B cell (primary cell): Measurements from ENCODE around the gene EAPP. TPM values are rescaled to one million over a fixed set of nuclear protein-coding genes. Genes with fewer than 3 reads are reported as not detected.

ENCODE experiments used
- ATAC-seq: fragments of 200-7000 bp; cut with Tn5 transposase; one replicate; pipeline ENCODE4 v1.10.0; 2021; ENCODE audit warnings: low read depth, mild to moderate bottlenecking, moderate number of reproducible peaks, moderate library complexity
- CTCF ChIA-PET: fragments of 350-600 bp; sonication (Branson Sonifier 250); formaldehyde crosslinking; loops from one replicate; lab custom pipeline; 2021; ENCODE audit warnings: antibody characterized with exemption, inconsistent platforms; lab: Charles Lee
- POLR2A ChIA-PET: fragments of 350-600 bp; sonication (Branson Sonifier 250); formaldehyde crosslinking; loops from one replicate; lab custom pipeline; 2021; ENCODE audit warnings: antibody characterized with exemption; lab: Charles Lee
- DNase-seq: peaks from one replicate; pipeline ENCODE4 v3.0.0; 2013
- H2AFZ ChIP-seq: 2 replicates; pipeline ENCODE4 v1.6.1; 2012; ENCODE audit warnings: mild to moderate bottlenecking, low read depth, low read length; ENCODE audit not compliant: insufficient read depth, poor library complexity, severe bottlenecking
- H3K27ac ChIP-seq, 2 donors: 1 replicate in 1 of 2; 2 replicates in 1 of 2; pipeline ENCODE4 v1.5.1; 2012 to 2013; ENCODE audit warnings: low read length in 2 of 2, mild to moderate bottlenecking in 2 of 2, moderate library complexity in 1 of 2
- H3K27me3 ChIP-seq, 4 experiments: fragments of 200-600 bp in 1 of 4; sonication (generic) in 1 of 4; replicated peaks in 1 of 4; 1 replicate in 2 of 4; 2 replicates in 2 of 4; pipeline versions ENCODE4 v1.6.1 to v1.7.0; 2013 to 2016; ENCODE audit warnings: low read length in 3 of 4, mild to moderate bottlenecking in 2 of 4, mixed read lengths in 1 of 4, moderate library complexity in 1 of 4; ENCODE audit not compliant: insufficient read depth in 4 of 4, control insufficient read depth in 3 of 4; ENCODE audit errors: control extremely low read depth in 1 of 4
- H3K36me3 ChIP-seq, 2 experiments: replicated peaks in 1 of 2; 1 replicate in 1 of 2; 2 replicates in 1 of 2; pipeline versions ENCODE4 v1.6.1 to v1.7.1; 2013; ENCODE audit warnings: low read length in 1 of 2; ENCODE audit not compliant: insufficient read depth in 2 of 2, control insufficient read depth in 1 of 2; ENCODE audit errors: control extremely low read depth in 1 of 2, extremely low read depth in 1 of 2
- H3K4me1 ChIP-seq, 2 donors: fragments of 200-600 bp in 1 of 2; sonication (generic) in 1 of 2; 1 replicate in 1 of 2; 2 replicates in 1 of 2; pipeline versions ENCODE4 v1.5.1 to v1.6.1; 2013 to 2017; ENCODE audit warnings: low read length in 2 of 2; ENCODE audit not compliant: control insufficient read depth in 2 of 2, insufficient read depth in 2 of 2
- H3K4me2 ChIP-seq: replicated peaks from 2 replicates; pipeline ENCODE3; 2012; ENCODE audit warnings: mild to moderate bottlenecking, low read depth, low read length; ENCODE audit not compliant: poor library complexity, severe bottlenecking
- H3K4me3 ChIP-seq, 5 experiments: fragments of 200-600 bp in 1 of 5; sonication (generic) in 1 of 5; 1 replicate in 3 of 5; 2 replicates in 2 of 5; pipeline versions ENCODE4 v1.5.1 to v1.7.0; 2011 to 2016; ENCODE audit warnings: low read length in 4 of 5, mild to moderate bottlenecking in 4 of 5, low read depth in 2 of 5, control low read depth in 1 of 5, moderate library complexity in 1 of 5; ENCODE audit not compliant: insufficient read depth in 1 of 5; ENCODE audit errors: control extremely low read depth in 1 of 5, extremely low read depth in 1 of 5
- H3K79me2 ChIP-seq: fragments of 200-600 bp; sonication (generic); one replicate; pipeline ENCODE4 v1.6.0; 2016; ENCODE audit warnings: low read length; ENCODE audit not compliant: control insufficient read depth, insufficient read depth
- H3K9ac ChIP-seq: fragments of 200-600 bp; sonication (generic); 2 replicates; pipeline ENCODE4 v1.6.1; 2017; ENCODE audit warnings: mild to moderate bottlenecking, low read length, moderate library complexity
- H3K9me3 ChIP-seq, 3 donors: one replicate each; pipeline versions ENCODE4 v1.6.1 to v1.7.1; 2013; ENCODE audit warnings: low read length in 2 of 3; ENCODE audit not compliant: control insufficient read depth in 2 of 3, insufficient read depth in 1 of 3; ENCODE audit errors: control extremely low read depth in 1 of 3
- H4K20me1 ChIP-seq: 2 replicates; pipeline ENCODE4 v1.6.0; 2012; ENCODE audit warnings: mild to moderate bottlenecking, low read length; ENCODE audit not compliant: insufficient read depth, control insufficient read depth, poor library complexity, severe bottlenecking
- H3K27ac Mint-ChIP-seq: one replicate; pipeline ENCODE4 v1.8.0; 2021; ENCODE audit warnings: mixed read lengths
- H3K27me3 Mint-ChIP-seq: one replicate; pipeline ENCODE4 v1.8.0; 2021; ENCODE audit warnings: mixed read lengths
- H3K4me1 Mint-ChIP-seq: one replicate; pipeline ENCODE4 v1.8.0; 2021; ENCODE audit warnings: mixed read lengths
- H3K4me3 Mint-ChIP-seq: one replicate; pipeline ENCODE4 v1.8.0; 2021; ENCODE audit warnings: mixed read lengths
- H3K9me3 Mint-ChIP-seq: one replicate; pipeline ENCODE4 v1.8.0; 2022; ENCODE audit warnings: mixed read lengths; ENCODE audit not compliant: insufficient read depth
- CTCF ChIP-seq: fragments of 200-600 bp; IDR thresholded peaks from one replicate; pipeline ENCODE4 v1.8.0; 2022; ENCODE audit warnings: antibody characterized with exemption, mild to moderate bottlenecking
- EZH2 ChIP-seq: IDR thresholded peaks from 2 replicates; pipeline ENCODE4 v1.6.1; 2012; ENCODE audit warnings: borderline replicate concordance, low read depth, mild to moderate bottlenecking, moderate library complexity, low read length; ENCODE audit not compliant: insufficient read depth, poor library complexity, severe bottlenecking
- WGBS: methylation state at CpG from one replicate; pipeline ENCODE4 v1.1.5; 2013; ENCODE audit warnings: missing lambda C conversion rate; ENCODE audit not compliant: insufficient coverage; 5-methylcytosine and 5-hydroxymethylcytosine counted together
- intact Hi-C: fragments of 100-400 bp; cut with micrococcal nuclease; formaldehyde crosslinking; loops from one replicate; pipeline ENCODE4 v1.10.0; 2022
- polyA plus RNA-seq: library from polyadenylated mRNA; depleted of rRNA; stranded (reverse); fragments of >200 nt; gene quantifications from 2 replicates; pipeline ENCODE4 v1.2.3, GENCODE V29; 2012
- total RNA-seq, 2 donors: library from RNA; stranded (reverse); fragments of 120-200 nt in 1 of 2; gene quantifications; 1 replicate in 1 of 2; 2 replicates in 1 of 2; pipeline versions ENCODE4 v1.2.3 to v1.2.4, GENCODE V29; 2013 to 2022

Gene EAPP
- total and polyA plus RNA-seq, 2 donors (not counting 1 experiment from before 2014, with no cell fraction given), result 36.2 to 58.0 TPM

DNA sequence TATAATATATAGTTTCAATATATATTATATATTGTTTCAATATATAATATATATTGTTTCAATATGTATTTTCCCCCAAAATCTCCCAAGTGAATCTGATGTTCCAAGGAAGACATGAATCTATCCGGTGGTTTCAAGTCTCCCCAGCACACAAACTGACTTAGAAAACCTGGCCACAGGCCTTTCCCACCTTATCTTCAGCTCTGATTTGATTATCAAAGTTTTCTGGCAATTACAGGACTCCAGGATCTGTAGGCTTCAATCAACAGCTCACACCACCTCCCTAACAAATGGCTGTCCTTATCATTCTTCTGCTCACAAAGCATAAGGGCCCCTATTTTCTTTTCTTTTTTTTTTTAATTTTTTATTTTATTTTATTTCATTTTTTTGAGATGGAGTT, 54.8 kb downstream of the EAPP start:
- H3K4me3 Mint-ChIP-seq, result no peak overlapping the region
- 100% methylated on average over 1 of the region's 1 CpG for WGBS
- intact Hi-C loops, result no loop called here
- H3K4me1 Mint-ChIP-seq, result no peaks in the 10 kb centered on the region
- DNase-seq (no peak), ATAC-seq (no peak)
- no peak for TF ChIP-seq CTCF
- TF ChIP-seq EZH2, result no peak
- no peaks in the 10 kb centered on the region for H3K4me1 ChIP-seq
- H3K9ac ChIP-seq, result no peak overlapping the region
- no peaks in the 10 kb centered on the region for H3K79me2 ChIP-seq
- ChIA-PET CTCF (no interaction called here), POLR2A (no interaction called here)
- H3K9me3 ChIP-seq, result no peaks in the 10 kb centered on the region
- no peaks in the 10 kb centered on the region for H3K27me3 Mint-ChIP-seq
- H3K4me2 ChIP-seq, result no peak overlapping the region
- H3K4me3 ChIP-seq, result no peak overlapping the region
- H3K27ac Mint-ChIP-seq, result no peak overlapping the region
- H3K27me3 ChIP-seq, result no peaks in the 10 kb centered on the region
- no peaks in the 10 kb centered on the region for H3K9me3 Mint-ChIP-seq
- no peaks in the 10 kb centered on the region for H3K36me3 ChIP-seq
- no peaks in the 10 kb centered on the region for H4K20me1 ChIP-seq
- H3K27ac ChIP-seq, result no peak overlapping the region
- H2AFZ ChIP-seq, result no peak overlapping the region

- TF ChIP-seq EZH2 (no peak), CTCF (no peak)
- intact Hi-C loops, result no loop called here
- CTCF ChIA-PET, result no interaction called here
- Histone ChIP-seq H3K4me3 (no peak overlapping the region), H3K4me1 (no peaks in the 10 kb centered on the region), H3K79me2 (no peaks in the 10 kb centered on the region), H3K27ac (no peak overlapping the region), H2AFZ (no peak overlapping the region), H3K36me3 (no peaks in the 10 kb centered on the region), H3K9me3 (no peaks in the 10 kb centered on the region), H3K27me3 (no peaks in the 10 kb centered on the region), H4K20me1 (no peaks in the 10 kb centered on the region), H3K4me2 (no peak overlapping the region), H3K9ac (no peak overlapping the region)
- H3K27ac Mint-ChIP-seq, result no peak overlapping the region
- H3K27me3 Mint-ChIP-seq, result no peaks in the 10 kb centered on the region
- DNase-seq, result no peak
- WGBS, result 93% methylated on average over 2 of the region's 2 CpGs
- no peaks in the 10 kb centered on the region for H3K4me1 Mint-ChIP-seq
- H3K4me3 Mint-ChIP-seq, result no peak overlapping the region
- ATAC-seq, result no peak
- no peaks in the 10 kb centered on the region for H3K9me3 Mint-ChIP-seq
- POLR2A ChIA-PET, result no interaction called here
Observed at GRCh38 chr14:34482463-34482862, 57.0 kb downstream of the EAPP start.
